ENCODE results near the gene UEVLD. TPM values are rescaled to one million over a fixed set of nuclear protein-coding genes. Genes with fewer than 3 reads are reported as not detected.

The UEVLD gene
- polyA plus RNA-seq, 1 donor (not counting 4 experiments of a cell fraction or from before 2014, with no cell fraction given) = 34.2 TPM

DNA sequence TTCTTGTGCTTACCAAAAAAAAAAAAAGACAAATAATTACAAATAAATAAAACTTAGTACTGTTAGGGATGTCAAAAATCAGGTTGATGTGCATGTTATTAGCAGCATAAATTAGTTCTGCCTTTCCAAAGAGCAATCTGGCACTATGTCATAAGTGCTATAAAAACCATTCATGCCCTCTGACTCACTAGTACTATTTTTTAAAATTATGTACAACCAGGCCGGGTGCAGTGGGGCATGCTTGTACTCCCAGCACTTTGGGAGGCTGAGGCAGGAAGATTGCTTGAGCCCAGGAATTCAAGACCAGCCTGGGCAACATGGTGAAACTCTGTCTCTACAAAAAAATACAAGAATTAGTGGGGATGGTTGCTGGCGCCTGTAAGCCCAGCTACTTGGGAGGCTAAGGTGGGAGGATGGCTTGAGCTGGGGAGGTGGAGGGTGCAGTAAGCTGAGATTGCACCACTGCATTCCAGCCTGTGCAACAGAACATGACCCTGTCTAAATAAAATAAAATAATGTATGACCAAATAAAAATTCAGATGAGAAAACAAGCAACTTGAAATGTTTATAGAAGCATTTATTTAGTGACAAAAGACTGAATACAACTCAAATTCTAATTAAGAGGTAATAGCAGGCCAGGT, 25.3 kb downstream of the UEVLD start:
- Histone ChIP-seq H3K36me3 (ENCODE audit: control insufficient read depth in 2 of 2, extremely low read depth in 1 of 2, insufficient read depth in 2 of 2, low read length in 2 of 2) (peaks cover 5 to 7% of the 10 kb centered on the region in 2 experiments), H3K9me3 (ENCODE audit: control insufficient read depth, low read depth, low read length) (no peaks in the 10 kb centered on the region), H3K79me2 (ENCODE audit: control insufficient read depth, insufficient read depth, low read length) (no peaks in the 10 kb centered on the region), H3K4me2 (ENCODE audit: control insufficient read depth, extremely low read depth, insufficient read depth, low read depth, low read length) (no peak overlapping the region), H3K9ac (ENCODE audit: control insufficient read depth, extremely low read depth, insufficient read depth, low read length) (no peak overlapping the region), H3K27ac (ENCODE audit: control insufficient read depth, insufficient read depth, low read length) (no peak overlapping the region), H3K27me3 (ENCODE audit: control insufficient read depth, extremely low read depth, insufficient read depth, low read length) (no peaks in the 10 kb centered on the region), H2AFZ (ENCODE audit: control insufficient read depth, low read length) (no peak overlapping the region), H3K9me1 (ENCODE audit: control insufficient read depth, extremely low read depth, insufficient read depth, low read length) (no peaks in the 10 kb centered on the region), H3K4me3 (ENCODE audit: control insufficient read depth in 2 of 3, extremely low read depth in 1 of 3, insufficient read depth in 2 of 3, low read depth in 1 of 3, low read length in 3 of 3) (no peak overlapping the region), H3K4me1 (ENCODE audit: control insufficient read depth, extremely low read depth, insufficient read depth, low read length) (no peaks in the 10 kb centered on the region), H4K20me1 (ENCODE audit: control insufficient read depth, extremely low read depth, insufficient read depth, low read length) (no peaks in the 10 kb centered on the region)
- TF ChIP-seq, protein P1, sequence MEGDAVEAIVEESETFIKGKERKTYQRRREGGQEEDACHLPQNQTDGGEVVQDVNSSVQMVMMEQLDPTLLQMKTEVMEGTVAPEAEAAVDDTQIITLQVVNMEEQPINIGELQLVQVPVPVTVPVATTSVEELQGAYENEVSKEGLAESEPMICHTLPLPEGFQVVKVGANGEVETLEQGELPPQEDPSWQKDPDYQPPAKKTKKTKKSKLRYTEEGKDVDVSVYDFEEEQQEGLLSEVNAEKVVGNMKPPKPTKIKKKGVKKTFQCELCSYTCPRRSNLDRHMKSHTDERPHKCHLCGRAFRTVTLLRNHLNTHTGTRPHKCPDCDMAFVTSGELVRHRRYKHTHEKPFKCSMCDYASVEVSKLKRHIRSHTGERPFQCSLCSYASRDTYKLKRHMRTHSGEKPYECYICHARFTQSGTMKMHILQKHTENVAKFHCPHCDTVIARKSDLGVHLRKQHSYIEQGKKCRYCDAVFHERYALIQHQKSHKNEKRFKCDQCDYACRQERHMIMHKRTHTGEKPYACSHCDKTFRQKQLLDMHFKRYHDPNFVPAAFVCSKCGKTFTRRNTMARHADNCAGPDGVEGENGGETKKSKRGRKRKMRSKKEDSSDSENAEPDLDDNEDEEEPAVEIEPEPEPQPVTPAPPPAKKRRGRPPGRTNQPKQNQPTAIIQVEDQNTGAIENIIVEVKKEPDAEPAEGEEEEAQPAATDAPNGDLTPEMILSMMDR (optimal IDR thresholded peaks at IDR 0.05 in 1 of 3, IDR thresholded peaks at IDR 0.05 in 1 of 3, conservative IDR thresholded peaks at IDR 0.05 in 1 of 3; ENCODE audit: extremely low read depth in 1 of 3, insufficient read depth in 2 of 3, low read length in 3 of 3) = no peak
- TF ChIP-seq EZH2 (IDR thresholded peaks at IDR 0.05; ENCODE audit: low read length) = no peak
- no peak for FAIRE-seq
- dilution Hi-C loops (cut with MboI; ENCODE audit: extremely low pct_ligation_motif_present, low sequenced_read_pairs) = no loop called here
- DNase-seq (ENCODE audit: low read depth, low spot score) = no peak

DNA sequence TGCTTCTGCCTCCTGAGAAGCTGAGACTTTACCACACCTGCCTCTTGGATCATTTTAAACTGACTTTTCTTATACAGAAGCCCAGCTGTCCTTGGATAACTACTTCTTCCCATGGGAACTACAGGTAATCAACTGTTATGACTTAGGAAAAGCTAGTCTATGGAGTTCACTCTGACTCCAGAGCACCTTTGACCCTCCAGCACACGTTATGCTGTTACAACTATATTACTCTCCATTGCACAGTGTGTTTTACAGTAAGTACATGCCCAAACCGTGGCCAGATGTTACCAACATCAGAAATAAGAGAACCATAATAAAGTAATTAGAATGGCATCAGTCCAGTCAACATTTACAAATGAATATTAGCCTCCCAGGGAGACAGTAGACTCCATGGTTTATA, 40.5 kb downstream of the UEVLD start:
- Histone ChIP-seq H3K9me3 (ENCODE audit: control insufficient read depth, low read depth, low read length) (no peaks in the 10 kb centered on the region), H3K36me3 (ENCODE audit: control insufficient read depth in 2 of 2, extremely low read depth in 1 of 2, insufficient read depth in 2 of 2, low read length in 2 of 2) (peaks cover 3 to 9% of the 10 kb centered on the region in 2 experiments), H3K9ac (ENCODE audit: control insufficient read depth, extremely low read depth, insufficient read depth, low read length) (no peak overlapping the region), H4K20me1 (ENCODE audit: control insufficient read depth, extremely low read depth, insufficient read depth, low read length) (no peaks in the 10 kb centered on the region), H3K27me3 (ENCODE audit: control insufficient read depth, extremely low read depth, insufficient read depth, low read length) (no peaks in the 10 kb centered on the region), H3K4me2 (ENCODE audit: control insufficient read depth, extremely low read depth, insufficient read depth, low read depth, low read length) (no peak overlapping the region), H3K4me1 (ENCODE audit: control insufficient read depth, extremely low read depth, insufficient read depth, low read length) (no peaks in the 10 kb centered on the region), H3K4me3 (ENCODE audit: control insufficient read depth in 2 of 3, extremely low read depth in 1 of 3, insufficient read depth in 2 of 3, low read depth in 1 of 3, low read length in 3 of 3) (no peak overlapping the region), H3K79me2 (ENCODE audit: control insufficient read depth, insufficient read depth, low read length) (no peaks in the 10 kb centered on the region), H3K9me1 (ENCODE audit: control insufficient read depth, extremely low read depth, insufficient read depth, low read length) (no peaks in the 10 kb centered on the region), H2AFZ (ENCODE audit: control insufficient read depth, low read length) (no peak overlapping the region), H3K27ac (ENCODE audit: control insufficient read depth, insufficient read depth, low read length) (no peak overlapping the region)
- DNase-seq (ENCODE audit: low read depth, low spot score) = no peak
- dilution Hi-C loops (cut with MboI; ENCODE audit: extremely low pct_ligation_motif_present, low sequenced_read_pairs) = no loop called here
- TF ChIP-seq EZH2 (IDR thresholded peaks at IDR 0.05; ENCODE audit: low read length) = no peak
- TF ChIP-seq, protein P1 (optimal IDR thresholded peaks at IDR 0.05 in 1 of 3, IDR thresholded peaks at IDR 0.05 in 1 of 3, conservative IDR thresholded peaks at IDR 0.05 in 1 of 3; ENCODE audit: extremely low read depth in 1 of 3, insufficient read depth in 2 of 3, low read length in 3 of 3) = no peak
- FAIRE-seq = no peak

Measured in keratinocyte (primary cell).